SJSA1 (cell line): ENCODE data around the gene SLC16A12. TPM values are rescaled to one million over a fixed set of nuclear protein-coding genes. Genes with fewer than 3 reads are reported as not detected.
"Not testable (repeated sequence)": the region's sequence is repeated elsewhere in the genome, so short reads cannot be mapped to it uniquely, and the experiment has no call there.

ENCODE experiments used
- DNase-seq, 2 experiments: peaks; one replicate each; pipeline ENCODE4 v3.0.0-alpha.2; 2015 to 2020; ENCODE audit warnings: low spot score in 2 of 2, low read depth in 1 of 2
- H3K27ac ChIP-seq: fragments of 250-450 bp; sonication (Bioruptor Pico); 2 replicates; pipeline ENCODE4 v1.5.1; 2020; ENCODE audit warnings: mild to moderate bottlenecking, moderate library complexity
- H3K27me3 ChIP-seq: fragments of 250-450 bp; sonication (Bioruptor Pico); replicated peaks from 2 replicates; pipeline ENCODE4 v1.5.1; 2020; ENCODE audit warnings: mild to moderate bottlenecking, moderate library complexity
- H3K36me3 ChIP-seq: fragments of 250-450 bp; sonication (Bioruptor Pico); 2 replicates; pipeline ENCODE4 v1.5.1; 2020; ENCODE audit warnings: mild to moderate bottlenecking
- H3K4me1 ChIP-seq: fragments of 250-450 bp; sonication (Bioruptor Pico); replicated peaks from 2 replicates; pipeline ENCODE4 v1.6.1; 2021; ENCODE audit warnings: mild to moderate bottlenecking
- H3K4me3 ChIP-seq: fragments of 250-450 bp; sonication (Bioruptor Pico); 2 replicates; pipeline ENCODE4 v1.5.1; 2020; ENCODE audit warnings: mild to moderate bottlenecking
- H3K9me3 ChIP-seq: fragments of 250-450 bp; sonication (Bioruptor Pico); replicated peaks from 2 replicates; pipeline ENCODE4 v1.5.1; 2020; ENCODE audit warnings: mild to moderate bottlenecking
- total RNA-seq: library from RNA; depleted of rRNA; stranded (reverse); fragments of >200 nt; shearing (Covaris generic); gene quantifications from 2 replicates; pipeline ENCODE4 v1.2.3, GENCODE V29; 2014

The SLC16A12 gene
- total RNA-seq, 1 experiment from 2014 or later = 0.34 TPM

- H3K27ac ChIP-seq = no peak overlapping the region
- no peaks in the 10 kb centered on the region for H3K9me3 ChIP-seq
- no peak overlapping the region for H3K4me3 ChIP-seq
- H3K4me1 ChIP-seq = peaks cover 23% of the 10 kb centered on the region
- H3K27me3 ChIP-seq = no peaks in the 10 kb centered on the region
- DNase-seq = peak in 1 of 2 experiments; percentile 70
- H3K36me3 ChIP-seq = 0 out of 2 replicates have a peak, but pooled peaks cover 8% of the 10 kb centered on the region
Observed at GRCh38 chr10:89426230-89426868, 109.0 kb downstream of the SLC16A12 start.

- peaks cover 18% of the 10 kb centered on the region; the same call in 1 of the 2 replicates for H3K36me3 ChIP-seq
- no peaks in the 10 kb centered on the region for H3K9me3 ChIP-seq
- H3K4me1 ChIP-seq = peaks cover 23% of the 10 kb centered on the region
- no peak for DNase-seq
- H3K4me3 ChIP-seq = no peak overlapping the region
- no peaks in the 10 kb centered on the region for H3K27me3 ChIP-seq
- H3K27ac ChIP-seq = no peak overlapping the region
Observed at GRCh38 chr10:89425000-89425399, 110.4 kb downstream of the SLC16A12 start.

DNA sequence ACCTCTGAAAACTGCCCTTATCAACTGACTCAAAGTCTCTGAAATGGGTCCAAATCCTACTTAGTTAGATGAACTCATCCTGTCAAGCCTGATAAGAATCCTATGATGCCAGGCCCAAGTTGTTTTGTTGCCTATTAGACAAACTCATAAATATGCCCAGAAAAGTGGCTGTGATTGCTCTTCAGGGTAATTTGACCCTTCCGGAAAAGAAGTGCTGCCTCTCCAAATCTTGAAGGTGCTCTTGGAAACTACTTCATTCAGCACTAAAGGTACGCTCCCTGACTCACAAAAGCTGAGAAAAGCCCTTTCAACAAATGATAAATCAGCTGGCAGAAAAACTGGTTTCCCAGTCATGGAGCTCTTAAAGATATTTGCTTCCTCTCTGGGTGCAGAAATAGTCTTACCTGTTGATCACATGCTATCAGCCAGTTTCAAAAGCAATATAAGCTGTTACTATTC, 114.3 kb downstream of the SLC16A12 start:
- DNase-seq = no peak
- H3K36me3 ChIP-seq = peaks cover 42% of the 10 kb centered on the region
- no peak overlapping the region for H3K27ac ChIP-seq
- peaks cover 6% of the 10 kb centered on the region for H3K4me1 ChIP-seq
- H3K27me3 ChIP-seq = no peaks in the 10 kb centered on the region
- H3K4me3 ChIP-seq = no peak overlapping the region
- no peaks in the 10 kb centered on the region for H3K9me3 ChIP-seq

GRCh38 chr10:89419548-89419947, 115.8 kb downstream of the SLC16A12 start:
- Histone ChIP-seq H3K4me1 (peaks cover 14% of the 10 kb centered on the region), H3K27me3 (no peaks in the 10 kb centered on the region), H3K36me3 (peaks cover 47% of the 10 kb centered on the region), H3K9me3 (no peaks in the 10 kb centered on the region), H3K4me3 (no peak overlapping the region), H3K27ac (no peak overlapping the region)
- DNase-seq = no peak

DNA sequence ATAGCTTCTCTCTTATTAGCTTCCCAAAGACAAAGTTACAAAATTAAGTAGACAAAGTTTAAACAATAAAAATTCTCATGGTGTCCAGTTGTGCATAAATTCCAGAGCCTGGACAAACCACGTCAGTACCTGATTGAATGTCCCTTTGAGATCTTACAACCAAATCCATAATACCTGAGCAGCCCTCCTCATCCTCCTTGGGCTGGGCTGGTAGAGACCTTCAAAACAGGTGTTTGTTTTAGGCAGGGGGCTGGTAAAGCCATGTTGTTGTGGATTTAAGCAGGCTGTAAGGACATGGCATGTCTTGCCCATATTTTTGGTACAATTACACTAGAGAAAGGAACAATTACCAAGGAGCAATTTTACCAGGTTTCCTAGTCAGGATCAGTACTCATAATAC, 118.9 kb downstream of the SLC16A12 start:
- peaks cover 18% of the 10 kb centered on the region for H3K4me1 ChIP-seq
- no peak overlapping the region for H3K4me3 ChIP-seq
- no peak for DNase-seq
- H3K36me3 ChIP-seq = peaks cover 43% of the 10 kb centered on the region
- no peaks in the 10 kb centered on the region for H3K27me3 ChIP-seq
- H3K9me3 ChIP-seq = no peaks in the 10 kb centered on the region
- no peak overlapping the region for H3K27ac ChIP-seq

GRCh38 chr10:89414879-89415821, 120.2 kb downstream of the SLC16A12 start:
- no peaks in the 10 kb centered on the region for H3K27me3 ChIP-seq
- peaks cover 31% of the 10 kb centered on the region for H3K36me3 ChIP-seq
- DNase-seq = peak; percentile 68 to 84
- no peaks in the 10 kb centered on the region for H3K9me3 ChIP-seq
- H3K4me3 ChIP-seq = peak overlapping the region; percentile 71
- H3K4me1 ChIP-seq = peaks cover 18% of the 10 kb centered on the region
- H3K27ac ChIP-seq = peak overlapping the region; percentile 83

DNA sequence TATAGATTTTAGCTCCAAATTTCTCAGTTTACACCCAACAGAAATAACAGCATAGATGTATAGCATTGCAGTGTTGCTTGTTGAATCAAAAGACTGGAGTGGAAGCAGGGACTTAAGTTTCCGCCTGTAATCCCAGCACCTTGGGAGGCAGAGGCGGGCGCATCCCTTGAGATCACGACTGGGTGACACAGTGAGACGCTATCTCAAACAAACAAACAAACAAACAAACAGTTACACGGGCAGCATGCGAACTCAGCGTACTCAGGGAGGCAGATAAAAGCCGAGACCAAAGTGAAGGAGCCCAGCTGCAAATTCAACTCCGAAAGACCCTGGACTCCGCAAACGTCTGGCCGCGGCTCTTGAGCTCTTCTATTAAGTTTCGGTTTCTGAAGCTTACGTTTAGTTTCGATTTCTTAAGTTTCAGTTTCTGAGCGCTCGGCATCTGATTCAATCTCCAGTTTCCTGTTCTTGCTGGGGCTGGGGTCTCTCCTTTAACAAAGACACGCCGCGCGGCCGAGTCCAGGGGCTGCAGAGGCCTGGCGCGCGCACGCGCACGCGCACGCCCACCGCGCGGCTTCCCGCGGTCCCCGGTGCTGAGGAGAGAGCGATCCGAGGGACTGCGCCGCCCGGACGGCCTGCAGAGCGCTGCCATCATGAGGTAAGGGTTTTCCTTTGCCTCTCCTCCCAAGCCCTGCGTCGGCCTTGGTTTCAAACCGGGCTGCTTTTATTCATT, 121.1 kb downstream of the SLC16A12 start, which contains the start of gene IFIT5:
Gene IFIT5, plus strand, starts transcription at position 423 of the 733 bp plus-strand sequence. Its CDS starts 231 bp downstream, at position 654.
- Histone ChIP-seq H3K4me1 (peaks cover 18% of the 10 kb centered on the region), H3K9me3 (no peaks in the 10 kb centered on the region), H3K36me3 (peaks cover 25% of the 10 kb centered on the region), H3K27ac (peak within 1 kb of the TSS; percentile 83), H3K4me3 (peak within 1 kb of the TSS; percentile 71), H3K27me3 (no peaks in the 10 kb centered on the region)
- DNase-seq = peak; percentile 73 to 92

- H3K9me3 ChIP-seq = no peaks in the 10 kb centered on the region
- no peak overlapping the region; the same call in 1 of the 2 replicates for H3K27ac ChIP-seq
- peaks cover 25% of the 10 kb centered on the region for H3K36me3 ChIP-seq
- peaks cover 18% of the 10 kb centered on the region for H3K4me1 ChIP-seq
- H3K27me3 ChIP-seq = no peaks in the 10 kb centered on the region
- DNase-seq = no peak
- H3K4me3 ChIP-seq = peak overlapping the region; percentile 71; the same call in 1 of the 2 replicates
Observed at GRCh38 chr10:89413398-89413912, 121.9 kb downstream of the SLC16A12 start.

DNA sequence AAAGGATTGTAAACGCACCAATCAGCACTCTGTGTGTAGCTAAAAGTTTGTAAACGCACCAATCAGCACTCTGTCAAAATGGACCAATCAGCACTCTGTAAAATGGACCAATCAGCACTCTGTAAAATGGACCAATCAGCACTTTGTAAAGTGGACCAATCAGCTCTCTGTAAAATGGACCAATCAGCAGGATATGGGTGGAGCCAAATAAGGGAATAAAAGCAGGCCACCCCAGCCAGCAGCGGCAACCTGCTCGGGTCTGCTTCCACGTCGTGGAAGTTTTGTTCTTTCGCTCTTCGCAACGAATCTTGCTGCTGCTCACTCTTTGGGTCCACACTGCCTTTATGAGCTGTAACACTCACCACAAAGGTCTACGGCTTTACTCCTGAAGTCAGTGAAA, 123.1 kb downstream of the SLC16A12 start:
- not testable (repeated sequence) for DNase-seq, H3K27me3 ChIP-seq

GRCh38 chr10:89411135-89411534, 124.3 kb downstream of the SLC16A12 start:
- not testable (repeated sequence) for H3K27me3 ChIP-seq, H3K9me3 ChIP-seq, DNase-seq, H3K4me3 ChIP-seq, H3K27ac ChIP-seq, H3K36me3 ChIP-seq
- H3K4me1 ChIP-seq = peaks cover 12% of the 10 kb centered on the region

More for the DNA sequence above, 123.1 kb downstream of the SLC16A12 start:
- not testable (repeated sequence) for H3K9me3 ChIP-seq, H3K4me3 ChIP-seq, H3K27ac ChIP-seq
- Histone ChIP-seq H3K36me3 (peaks cover 14% of the 10 kb centered on the region), H3K4me1 (peaks cover 18% of the 10 kb centered on the region)

DNA sequence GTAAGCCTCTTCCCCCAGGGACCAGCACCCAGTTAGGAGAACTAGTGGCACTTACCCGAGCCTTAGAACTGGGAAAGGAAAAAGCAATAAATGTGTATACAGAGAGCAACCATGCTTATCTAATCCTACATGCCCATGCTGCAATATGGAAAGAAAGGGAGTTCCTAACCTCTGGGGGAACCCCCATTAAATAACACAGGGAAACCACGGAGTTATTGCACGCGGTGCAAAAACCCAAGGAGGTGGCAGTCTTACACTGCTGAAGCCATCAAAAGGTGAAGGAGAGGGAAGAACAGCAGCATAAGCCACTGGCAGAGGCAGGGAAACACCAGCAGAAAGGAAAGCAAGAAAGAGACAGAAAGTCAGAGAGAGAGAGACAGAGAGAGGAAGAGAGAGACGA, 124.8 kb downstream of the SLC16A12 start:
- H3K9me3 ChIP-seq, H3K36me3 ChIP-seq, H3K27ac ChIP-seq, DNase-seq, H3K4me1 ChIP-seq, H3K27me3 ChIP-seq, H3K4me3 ChIP-seq: not testable (repeated sequence)

DNA sequence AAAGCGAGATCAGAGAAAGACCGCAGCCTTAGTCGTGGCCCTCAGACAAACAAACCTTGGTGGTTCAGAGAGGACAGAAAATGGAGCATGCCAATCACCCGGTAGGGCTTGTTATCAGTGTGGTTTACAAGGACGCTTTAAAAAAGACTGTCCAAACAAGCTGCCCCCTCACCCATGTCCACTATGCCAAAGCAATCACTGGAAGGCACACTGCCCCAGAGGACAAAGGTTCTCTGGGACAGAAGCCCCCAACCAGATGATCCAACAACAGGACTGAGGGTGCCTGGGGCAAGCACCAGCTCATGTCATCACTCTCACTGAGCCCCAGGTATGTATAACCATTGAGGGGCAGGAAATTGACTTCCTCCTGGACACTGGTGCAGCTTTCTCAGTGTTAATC, 126.1 kb downstream of the SLC16A12 start:
- not testable (repeated sequence) for DNase-seq, H3K36me3 ChIP-seq, H3K27ac ChIP-seq, H3K27me3 ChIP-seq, H3K4me1 ChIP-seq, H3K4me3 ChIP-seq, H3K9me3 ChIP-seq

- H3K27ac ChIP-seq, H3K36me3 ChIP-seq, DNase-seq, H3K4me3 ChIP-seq, H3K4me1 ChIP-seq, H3K27me3 ChIP-seq, H3K9me3 ChIP-seq: not testable (repeated sequence)
Observed at GRCh38 chr10:89407792-89408191, 127.6 kb downstream of the SLC16A12 start.
